ENCODE measurements around the gene AMMECR1. TPM values are rescaled to one million over a fixed set of nuclear protein-coding genes. Genes with fewer than 3 reads are reported as not detected.

Gene AMMECR1
- polyA plus RNA-seq, 3 donors, result 2.1 to 3.3 (median 2.9) TPM

DNA sequence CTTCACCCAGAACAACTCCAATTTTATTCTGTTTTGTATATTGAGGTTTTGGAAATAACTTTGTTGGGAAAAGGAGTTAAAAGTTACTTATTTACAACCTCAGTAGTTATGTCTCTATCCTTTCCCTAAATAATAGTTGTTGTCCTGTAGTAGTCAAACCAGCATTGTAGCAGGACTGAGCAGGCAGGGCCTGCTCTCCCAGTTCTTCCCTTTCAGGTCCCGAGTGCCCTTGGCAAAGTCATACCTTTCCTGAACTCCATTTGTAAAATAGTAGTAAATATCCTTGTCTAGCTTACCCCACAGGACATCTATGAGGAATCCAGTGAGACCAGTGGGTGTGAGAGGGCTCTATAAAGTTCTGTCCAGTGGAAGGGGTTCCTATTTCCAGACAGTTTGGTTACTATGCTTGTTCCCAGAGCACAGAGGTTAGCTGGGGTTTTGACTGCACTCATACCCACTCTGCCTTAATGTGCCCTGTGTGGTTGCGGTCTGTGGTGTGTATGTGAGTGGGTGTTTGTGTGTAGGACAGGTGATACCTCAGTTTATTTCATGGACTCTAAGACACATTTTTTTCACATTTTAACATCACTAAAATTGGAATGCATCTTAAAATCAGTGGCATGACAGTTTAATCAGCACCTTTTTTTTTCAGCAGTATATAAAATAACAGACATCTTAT, 136.3 kb downstream of the AMMECR1 start:
- H3K27me3 Mint-ChIP-seq (ENCODE audit: low read depth in 3 of 3), result peaks cover 0 to 4% (median 0%) of the 10 kb centered on the region in 3 donors
- no peak overlapping the region for H3K9ac ChIP-seq (ENCODE audit: insufficient read depth, low read length, poor library complexity, severe bottlenecking)
- H3K27ac Mint-ChIP-seq, result peak overlapping the region in 1 of 7 donors; percentile 50
- peaks cover 30 to 35% of the 10 kb centered on the region in 2 donors for H3K36me3 Mint-ChIP-seq
- TF ChIP-seq CTCF (IDR thresholded peaks at IDR 0.05), result no peak
- no peaks in the 10 kb centered on the region for H3K4me1 Mint-ChIP-seq
- peaks cover 36% of the 10 kb centered on the region for H4K20me1 ChIP-seq (ENCODE audit: insufficient read depth, low read length)
- no peak overlapping the region for H3K4me3 Mint-ChIP-seq
- H2AFZ ChIP-seq (ENCODE audit: insufficient read depth, low read depth, low read length, poor library complexity, severe bottlenecking), result no peak overlapping the region
- H3K4me1 ChIP-seq (ENCODE audit: control insufficient read depth in 1 of 2, insufficient read depth in 2 of 2, low read length in 2 of 2), result no peaks in the 10 kb centered on the region
- H3K27ac ChIP-seq (ENCODE audit: low read depth in 1 of 2, low read length in 2 of 2), result no peak overlapping the region
- WGBS (ENCODE audit: insufficient coverage), result no CpG with 5 or more reads among the region's 2 CpGs
- no peak overlapping the region for H3K4me2 ChIP-seq (replicated peaks; ENCODE audit: extremely low read depth, low read length, poor library complexity, severe bottlenecking)
- H3K9me3 Mint-ChIP-seq, result no peaks in the 10 kb centered on the region
- no peak overlapping the region for H3K4me3 ChIP-seq (replicated peaks in 1 of 3; ENCODE audit: low read depth in 2 of 3, low read length in 3 of 3)
- H3K9me3 ChIP-seq (replicated peaks in 1 of 2; ENCODE audit: control insufficient read depth in 1 of 2, insufficient read depth in 1 of 2, low read length in 2 of 2), result no peaks in the 10 kb centered on the region
- no peak for DNase-seq
- H3K79me2 ChIP-seq (ENCODE audit: insufficient read depth, low read length), result no peaks in the 10 kb centered on the region
- H3K36me3 ChIP-seq (replicated peaks in 1 of 2; ENCODE audit: control insufficient read depth in 1 of 2, insufficient read depth in 2 of 2, low read length in 2 of 2), result peaks cover 19 to 52% of the 10 kb centered on the region in 2 donors
- H3K27me3 ChIP-seq (ENCODE audit: control insufficient read depth in 2 of 2, insufficient read depth in 2 of 2, low read length in 2 of 2), result no peaks in the 10 kb centered on the region
- intact Hi-C loops (cut with micrococcal nuclease), result no loop called here

- Histone ChIP-seq H3K4me3 (replicated peaks in 1 of 3; ENCODE audit: low read depth in 2 of 3, low read length in 3 of 3) (no peak overlapping the region), H3K4me1 (ENCODE audit: control insufficient read depth in 1 of 2, insufficient read depth in 2 of 2, low read length in 2 of 2) (no peaks in the 10 kb centered on the region), H3K27me3 (ENCODE audit: control insufficient read depth in 2 of 2, insufficient read depth in 2 of 2, low read length in 2 of 2) (no peaks in the 10 kb centered on the region), H3K79me2 (ENCODE audit: insufficient read depth, low read length) (no peaks in the 10 kb centered on the region), H3K27ac (ENCODE audit: low read depth in 1 of 2, low read length in 2 of 2) (no peak overlapping the region), H4K20me1 (ENCODE audit: insufficient read depth, low read length) (peaks cover 43% of the 10 kb centered on the region), H2AFZ (ENCODE audit: insufficient read depth, low read depth, low read length, poor library complexity, severe bottlenecking) (no peak overlapping the region), H3K36me3 (replicated peaks in 1 of 2; ENCODE audit: control insufficient read depth in 1 of 2, insufficient read depth in 2 of 2, low read length in 2 of 2) (peaks cover 19 to 59% of the 10 kb centered on the region in 2 donors), H3K4me2 (replicated peaks; ENCODE audit: extremely low read depth, low read length, poor library complexity, severe bottlenecking) (no peak overlapping the region), H3K9ac (ENCODE audit: insufficient read depth, low read length, poor library complexity, severe bottlenecking) (no peak overlapping the region), H3K9me3 (replicated peaks in 1 of 2; ENCODE audit: control insufficient read depth in 1 of 2, insufficient read depth in 1 of 2, low read length in 2 of 2) (no peaks in the 10 kb centered on the region)
- 100% methylated on average over 1 of the region's 6 CpGs for WGBS (ENCODE audit: insufficient coverage)
- intact Hi-C loops (cut with micrococcal nuclease), result no loop called here
- Mint-ChIP-seq H3K4me3 (no peak overlapping the region), H3K9me3 (no peaks in the 10 kb centered on the region), H3K27ac (no peak overlapping the region), H3K27me3 (ENCODE audit: low read depth in 3 of 3) (peaks cover 0 to 6% (median 0%) of the 10 kb centered on the region in 3 donors), H3K36me3 (peaks cover 33 to 41% of the 10 kb centered on the region in 2 donors), H3K4me1 (no peaks in the 10 kb centered on the region)
- DNase-seq, result no peak
- no peak for TF ChIP-seq CTCF (IDR thresholded peaks at IDR 0.05)
Measured at GRCh38 chrX:110180928-110181310, 137.0 kb downstream of the AMMECR1 start.

Data from CD14-positive monocyte (primary cell).